ENCODE data around the gene ARHGEF3. TPM values are rescaled to one million over a fixed set of nuclear protein-coding genes. Genes with fewer than 3 reads are reported as not detected.
A peak's percentile ranks its signal among the peaks of the same experiment; 100 is the strongest.

Gene ARHGEF3
- total RNA-seq, 1 donor from 2014 or later, result 72.2 TPM

GRCh38 chr3:56754741-56755417, 46.9 kb downstream of the ARHGEF3 start:
- Mint-ChIP-seq H3K9me3 (ENCODE audit: low read depth) (no peaks in the 10 kb centered on the region), H3K27ac (peak overlapping the region; percentile 97), H3K4me3 (ENCODE audit: low read depth) (peak overlapping the region; percentile 9), H3K4me1 (ENCODE audit: low read depth) (peaks cover 53% of the 10 kb centered on the region), H3K27me3 (no peaks in the 10 kb centered on the region), H3K36me3 (ENCODE audit: insufficient read depth) (peaks cover 43% of the 10 kb centered on the region)
- no peak for DNase-seq (ENCODE audit: low spot score, unreplicated experiment)
- TF ChIP-seq CTCF (IDR thresholded peaks at IDR 0.05; ENCODE audit: unreplicated experiment), result no peak

- Mint-ChIP-seq H3K36me3 (ENCODE audit: insufficient read depth) (peaks cover 40% of the 10 kb centered on the region), H3K27ac (peak overlapping the region; percentile 23), H3K4me1 (ENCODE audit: low read depth) (peaks cover 53% of the 10 kb centered on the region), H3K9me3 (ENCODE audit: low read depth) (no peaks in the 10 kb centered on the region), H3K4me3 (ENCODE audit: low read depth) (no peak overlapping the region), H3K27me3 (no peaks in the 10 kb centered on the region)
- no peak for DNase-seq (ENCODE audit: low spot score, unreplicated experiment)
- no peak for TF ChIP-seq CTCF (IDR thresholded peaks at IDR 0.05; ENCODE audit: unreplicated experiment)
These were observed 48.4 kb downstream of the ARHGEF3 start for GRCh38 chr3:56753206-56753820.

GRCh38 chr3:56751056-56751707, 50.6 kb downstream of the ARHGEF3 start:
- Mint-ChIP-seq H3K9me3 (ENCODE audit: low read depth) (no peaks in the 10 kb centered on the region), H3K27me3 (no peaks in the 10 kb centered on the region), H3K4me1 (ENCODE audit: low read depth) (peaks cover 65% of the 10 kb centered on the region), H3K4me3 (ENCODE audit: low read depth) (peak overlapping the region; percentile 52), H3K36me3 (ENCODE audit: insufficient read depth) (peaks cover 32% of the 10 kb centered on the region), H3K27ac (peak overlapping the region; percentile 62)
- DNase-seq (ENCODE audit: low spot score, unreplicated experiment), result no peak
- no peak for TF ChIP-seq CTCF (IDR thresholded peaks at IDR 0.05; ENCODE audit: unreplicated experiment)

GRCh38 chr3:56748663-56749231, 53.0 kb downstream of the ARHGEF3 start:
- Mint-ChIP-seq H3K4me3 (ENCODE audit: low read depth) (no peak overlapping the region), H3K27ac (peak overlapping the region; percentile 93), H3K4me1 (ENCODE audit: low read depth) (peaks cover 60% of the 10 kb centered on the region), H3K27me3 (no peaks in the 10 kb centered on the region), H3K9me3 (ENCODE audit: low read depth) (no peaks in the 10 kb centered on the region), H3K36me3 (ENCODE audit: insufficient read depth) (peaks cover 40% of the 10 kb centered on the region)
- DNase-seq (ENCODE audit: low spot score, unreplicated experiment), result no peak
- no peak for TF ChIP-seq CTCF (IDR thresholded peaks at IDR 0.05; ENCODE audit: unreplicated experiment)

GRCh38 chr3:56747150-56747549, 54.6 kb downstream of the ARHGEF3 start:
- no peak overlapping the region for H3K4me3 Mint-ChIP-seq (ENCODE audit: low read depth)
- H3K27me3 Mint-ChIP-seq, result no peaks in the 10 kb centered on the region
- no peaks in the 10 kb centered on the region for H3K9me3 Mint-ChIP-seq (ENCODE audit: low read depth)
- H3K36me3 Mint-ChIP-seq (ENCODE audit: insufficient read depth), result peaks cover 39% of the 10 kb centered on the region
- H3K4me1 Mint-ChIP-seq (ENCODE audit: low read depth), result peaks cover 55% of the 10 kb centered on the region
- TF ChIP-seq CTCF (IDR thresholded peaks at IDR 0.05; ENCODE audit: unreplicated experiment), result no peak
- peak overlapping the region; percentile 93 for H3K27ac Mint-ChIP-seq
- no peak for DNase-seq (ENCODE audit: low spot score, unreplicated experiment)
